HPDE6-E6E7 (cell line): ENCODE results near the gene PASK.

Experiments
- DNase-seq: peaks from one replicate; pipeline ENCODE4 v3.0.0; 2011; ENCODE audit warnings: missing footprints; ENCODE audit errors: extremely low spot score

PASK gene

GRCh38 chr2:241148239-241148638, 1.0 kb downstream of the PASK start:
- DNase-seq, result no peak

GRCh38 chr2:241147336-241147735, 1.9 kb downstream of the PASK start:
- DNase-seq, result no peak

GRCh38 chr2:241146286-241146685, 3.0 kb downstream of the PASK start:
- no peak for DNase-seq

- DNase-seq, result no peak
Observed at GRCh38 chr2:241142593-241142992, 6.7 kb downstream of the PASK start.

- DNase-seq, result no peak
Observed at GRCh38 chr2:241142063-241142462, 7.2 kb downstream of the PASK start.

- no peak for DNase-seq
Observed at GRCh38 chr2:241141214-241141770, 8.0 kb downstream of the PASK start.

GRCh38 chr2:241140445-241140840, 8.8 kb downstream of the PASK start:
- no peak for DNase-seq

- no peak for DNase-seq
Observed at GRCh38 chr2:241139531-241140444, 9.5 kb downstream of the PASK start.

- DNase-seq, result no peak
Observed at GRCh38 chr2:241138471-241138870, 10.8 kb downstream of the PASK start.

- no peak for DNase-seq
Observed at GRCh38 chr2:241137276-241138190, 11.7 kb downstream of the PASK start.

- DNase-seq, result no peak
Observed at GRCh38 chr2:241136661-241137260, 12.5 kb downstream of the PASK start.

GRCh38 chr2:241136191-241136590, 13.1 kb downstream of the PASK start:
- no peak for DNase-seq

- DNase-seq, result no peak
Observed at GRCh38 chr2:241135737-241136136, 13.5 kb downstream of the PASK start.

GRCh38 chr2:241134711-241135110, 14.6 kb downstream of the PASK start:
- no peak for DNase-seq

GRCh38 chr2:241133436-241133820, 15.8 kb downstream of the PASK start:
- DNase-seq, result no peak

GRCh38 chr2:241132538-241133435, 16.5 kb downstream of the PASK start:
- no peak for DNase-seq

GRCh38 chr2:241131531-241131930, 17.7 kb downstream of the PASK start:
- DNase-seq, result no peak

- DNase-seq, result no peak
Observed at GRCh38 chr2:241130316-241130715, 19.0 kb downstream of the PASK start.

- no peak for DNase-seq
Observed at GRCh38 chr2:241129086-241129871, 20.0 kb downstream of the PASK start.

GRCh38 chr2:241128266-241128665, 21.0 kb downstream of the PASK start:
- DNase-seq, result no peak
